Heart right ventricle (tissue), 16 donors: ENCODE data around the gene CAPSL. TPM values are rescaled to one million over a fixed set of nuclear protein-coding genes. Genes with fewer than 3 reads are reported as not detected.

Source experiments
- ATAC-seq, 8 donors: fragments of 200-7000 bp; cut with Tn5 transposase; one replicate each; pipeline ENCODE4 v1.9.1; 2020; ENCODE audit warnings: mild to moderate bottlenecking in 8 of 8, moderate library complexity in 8 of 8, moderate number of reproducible peaks in 1 of 8
- DNase-seq, 2 donors: peaks; one replicate each; pipeline ENCODE4 v3.0.0-alpha.2; 2020
- H3K27ac ChIP-seq, 10 donors: fragments of 200-600 bp; sonication (generic) in 2 of 10; one replicate each; pipeline versions ENCODE4 v1.5.0 to v1.8.0; 2020 to 2022; ENCODE audit warnings: mild to moderate bottlenecking in 3 of 10
- H3K27me3 ChIP-seq, 7 donors: fragments of 200-600 bp; one replicate each; pipeline ENCODE4 v1.8.0; 2021 to 2022; ENCODE audit warnings: mild to moderate bottlenecking in 2 of 7
- H3K36me3 ChIP-seq, 9 donors: fragments of 200-600 bp; sonication (generic) in 1 of 9; one replicate each; pipeline versions ENCODE4 v1.5.0 to v1.8.0; 2020 to 2022; ENCODE audit warnings: mild to moderate bottlenecking in 2 of 9
- H3K4me1 ChIP-seq, 9 donors: fragments of 200-600 bp; sonication (generic) in 1 of 9; one replicate each; pipeline versions ENCODE4 v1.5.0 to v1.8.0; 2020 to 2022; ENCODE audit warnings: mild to moderate bottlenecking in 4 of 9
- H3K4me3 ChIP-seq, 10 donors: fragments of 200-600 bp; sonication (generic) in 2 of 10; one replicate each; pipeline versions ENCODE4 v1.5.0 to v1.8.0; 2020 to 2022; ENCODE audit warnings: mild to moderate bottlenecking in 7 of 10, moderate library complexity in 2 of 10
- H3K9me3 ChIP-seq, 11 donors: fragments of 200-600 bp in 10 of 11; sonication (generic) in 2 of 11; one replicate each; pipeline versions ENCODE4 v1.5.0 to v1.8.0; 2013 to 2022; ENCODE audit warnings: mild to moderate bottlenecking in 2 of 11, control low read depth in 1 of 11, moderate library complexity in 1 of 11
- WGBS, 2 donors: extraction: QIAGEN DNeasy Blood & Tissue Kit; methylation state at CpG; one replicate each; pipeline ENCODE4 v1.1.7; 2013; ENCODE audit warnings: inconsistent platforms in 1 of 2; 5-methylcytosine and 5-hydroxymethylcytosine counted together
- intact Hi-C, 10 donors: fragments of 100-400 bp; cut with DNase I; formaldehyde crosslinking; loops; one replicate each; pipeline versions ENCODE4 v1.11.1 to v1.14.2; 2022
- polyA plus RNA-seq, 2 donors: library from polyadenylated mRNA; stranded (reverse); fragments of 200-250 nt; gene quantifications; one replicate each; pipeline ENCODE4 v1.2.3, GENCODE V29; 2013
- total RNA-seq, 10 donors: library from RNA; stranded (reverse); fragmentation: NEBNext Ultra II Directional in 3 of 10; extraction: Animal tissue kit (Norgen Biotek cat#: 25700) in 3 of 10; gene quantifications; one replicate each; pipeline versions ENCODE4 v1.2.1 to v1.2.4, GENCODE V29; 2021 to 2023
- TF ChIP-seq, protein P1 (sequence below), 9 donors: fragments of 200-600 bp; sonication (generic) in 2 of 9; IDR thresholded peaks; one replicate each; pipeline versions ENCODE4 v1.5.0 to v1.8.0; 2021 to 2022; ENCODE audit warnings: antibody characterized with exemption in 9 of 9, mild to moderate bottlenecking in 5 of 9, moderate library complexity in 1 of 9
- donor health status: Arrhythmogenic right ventricular cardiomyopathy.
- donor health status: ischemic (EF 13 %, LVEDD 7.1; RV severe dilation, severe dysfunction).
- donor health status: healthy with polysubstance abuse.
- donor health status: DM: no; HTN: yes; CAD: no.
- donor health status: DM: no; HTN: no; CAD: no.
- donor health status: ischemic (EF 25% LVEDD 6.9; RV normal size, moderate dysfunction).
- donor health status: ischemic (EF 25% LVEDD 5.7; RV mildly dilated, moderate dysfunction).
- donor health status: healthy.
- donor health status: DM: yes; HTN: yes; CAD: no.
- donor health status: Ischemic cardiomyopathy.
- donor health status: ischemic (EF 35%, LVEDD 5.7; RV mildly dilated, moderate dysfunction).
- donor health status: nonischemic (EF 11% LVEDD 7.7; RV severe dilation, severe dysfunction).
- donor health status: DM: yes; HTN: yes; CAD: no.
- donor health status: PGD.
- donor health status: ischemic (EF 29% LVEDD 5.4; RV normal size, mild dysfunction).
- donor health status: nonischemic (EF 23%, LVEDD 6.1; RV moderate dilation, normal function).

The CAPSL gene
- total and polyA plus RNA-seq, 12 donors, result not detected

DNA sequence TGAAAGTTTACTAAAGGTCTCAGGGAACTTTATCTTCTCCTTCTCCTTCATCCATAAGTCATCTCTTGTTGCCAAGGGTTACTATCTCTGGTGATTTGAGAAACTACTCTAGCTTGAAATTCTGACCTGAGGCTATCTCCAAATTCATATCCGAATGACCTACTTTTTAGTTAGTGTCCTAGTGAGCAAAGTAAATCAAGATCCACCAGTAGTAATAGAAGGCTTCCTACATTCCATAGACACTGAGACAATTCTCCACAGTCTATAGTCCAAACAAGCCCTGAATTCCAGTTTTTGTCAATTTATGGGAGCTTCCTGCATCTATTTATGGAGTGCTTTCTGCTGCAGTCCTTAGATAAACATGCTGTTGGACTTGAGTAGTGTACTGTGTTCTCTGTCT is 76.7 kb downstream of the CAPSL start:
- ATAC-seq, result no peak
- TF ChIP-seq, protein P1, sequence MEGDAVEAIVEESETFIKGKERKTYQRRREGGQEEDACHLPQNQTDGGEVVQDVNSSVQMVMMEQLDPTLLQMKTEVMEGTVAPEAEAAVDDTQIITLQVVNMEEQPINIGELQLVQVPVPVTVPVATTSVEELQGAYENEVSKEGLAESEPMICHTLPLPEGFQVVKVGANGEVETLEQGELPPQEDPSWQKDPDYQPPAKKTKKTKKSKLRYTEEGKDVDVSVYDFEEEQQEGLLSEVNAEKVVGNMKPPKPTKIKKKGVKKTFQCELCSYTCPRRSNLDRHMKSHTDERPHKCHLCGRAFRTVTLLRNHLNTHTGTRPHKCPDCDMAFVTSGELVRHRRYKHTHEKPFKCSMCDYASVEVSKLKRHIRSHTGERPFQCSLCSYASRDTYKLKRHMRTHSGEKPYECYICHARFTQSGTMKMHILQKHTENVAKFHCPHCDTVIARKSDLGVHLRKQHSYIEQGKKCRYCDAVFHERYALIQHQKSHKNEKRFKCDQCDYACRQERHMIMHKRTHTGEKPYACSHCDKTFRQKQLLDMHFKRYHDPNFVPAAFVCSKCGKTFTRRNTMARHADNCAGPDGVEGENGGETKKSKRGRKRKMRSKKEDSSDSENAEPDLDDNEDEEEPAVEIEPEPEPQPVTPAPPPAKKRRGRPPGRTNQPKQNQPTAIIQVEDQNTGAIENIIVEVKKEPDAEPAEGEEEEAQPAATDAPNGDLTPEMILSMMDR (IDR thresholded peaks at IDR 0.05), result no peak
- 59 to 84% methylated on average over 1 of the region's 1 CpG for WGBS, 2 donors

DNA sequence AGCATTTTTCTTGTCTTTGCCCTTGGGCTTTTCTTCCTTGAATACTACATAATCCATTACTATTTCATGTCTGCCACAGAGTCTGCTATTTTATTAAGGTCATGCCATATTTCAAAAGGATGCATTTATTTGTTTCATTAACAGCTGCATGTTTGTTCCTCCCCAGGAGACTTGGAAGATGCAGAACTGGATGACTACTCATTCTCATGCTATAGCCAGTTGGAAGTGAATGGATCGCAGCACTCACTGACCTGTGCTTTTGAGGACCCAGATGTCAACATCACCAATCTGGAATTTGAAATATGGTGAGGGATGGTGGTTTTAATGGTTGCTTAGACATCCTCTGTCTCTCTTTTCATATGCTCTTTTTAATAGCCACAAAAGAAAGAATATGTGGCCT is 77.7 kb downstream of the CAPSL start:
- DNase-seq (no peak), ATAC-seq (no peak)
- intact Hi-C loops, result no loop called here
- peak overlapping the region in 1 of 10 donors; percentile 46 for H3K4me3 ChIP-seq
- peaks cover 0 to 7% (median 0%) of the 10 kb centered on the region in 7 donors for H3K27me3 ChIP-seq
- TF ChIP-seq, protein P1 (IDR thresholded peaks at IDR 0.05), result no peak
- peaks cover 0 to 33% (median 0%) of the 10 kb centered on the region in 9 donors for H3K36me3 ChIP-seq
- H3K9me3 ChIP-seq, result peaks cover 0 to 8% (median 0%) of the 10 kb centered on the region in 11 donors
- no peak overlapping the region for H3K27ac ChIP-seq
- peaks cover 0 to 21% (median 0%) of the 10 kb centered on the region in 9 donors for H3K4me1 ChIP-seq
- 85 to 89% methylated on average over 1 of the region's 1 CpG for WGBS, 2 donors

More for the DNA sequence above, 76.7 kb downstream of the CAPSL start:
- DNase-seq, result no peak
- peaks cover 0 to 11% (median 0%) of the 10 kb centered on the region in 9 donors for H3K4me1 ChIP-seq
- peaks cover 0 to 33% (median 0%) of the 10 kb centered on the region in 9 donors for H3K36me3 ChIP-seq
- H3K27ac ChIP-seq, result no peak overlapping the region
- H3K27me3 ChIP-seq, result peaks cover 0 to 4% (median 0%) of the 10 kb centered on the region in 7 donors
- peaks cover 0 to 8% (median 0%) of the 10 kb centered on the region in 11 donors for H3K9me3 ChIP-seq
- H3K4me3 ChIP-seq, result peak overlapping the region in 1 of 10 donors; percentile 16
- intact Hi-C loops, result no loop called here

DNA sequence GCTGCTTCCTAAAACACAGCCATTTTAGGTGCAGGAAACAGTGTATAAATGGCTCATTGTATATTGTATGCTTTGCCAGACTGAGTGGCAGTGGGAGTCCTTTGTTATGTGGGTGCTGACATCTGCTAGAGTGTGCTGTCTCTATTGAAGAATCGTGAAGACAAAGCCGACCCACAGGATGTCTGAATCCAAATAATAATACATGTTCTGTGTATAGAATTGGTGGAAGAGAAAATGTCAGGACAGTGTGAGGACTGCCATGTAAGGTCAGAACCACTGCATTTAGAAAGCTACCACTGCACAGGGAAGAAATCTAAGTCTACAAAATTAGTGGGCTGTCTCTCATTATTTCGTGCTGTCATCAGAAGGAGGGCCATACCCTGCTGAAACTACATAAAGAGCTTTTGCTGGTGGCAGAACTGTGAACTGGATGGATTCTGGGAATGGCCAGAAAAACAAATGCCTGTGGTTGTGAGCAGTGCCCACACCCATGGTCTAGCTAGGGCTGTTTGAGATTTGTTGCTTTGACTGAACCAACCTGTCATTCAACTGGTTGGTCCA is 79.2 kb downstream of the CAPSL start:
- WGBS, 2 donors, result 41 to 47% methylated on average over 3 of the region's 3 CpGs

DNA sequence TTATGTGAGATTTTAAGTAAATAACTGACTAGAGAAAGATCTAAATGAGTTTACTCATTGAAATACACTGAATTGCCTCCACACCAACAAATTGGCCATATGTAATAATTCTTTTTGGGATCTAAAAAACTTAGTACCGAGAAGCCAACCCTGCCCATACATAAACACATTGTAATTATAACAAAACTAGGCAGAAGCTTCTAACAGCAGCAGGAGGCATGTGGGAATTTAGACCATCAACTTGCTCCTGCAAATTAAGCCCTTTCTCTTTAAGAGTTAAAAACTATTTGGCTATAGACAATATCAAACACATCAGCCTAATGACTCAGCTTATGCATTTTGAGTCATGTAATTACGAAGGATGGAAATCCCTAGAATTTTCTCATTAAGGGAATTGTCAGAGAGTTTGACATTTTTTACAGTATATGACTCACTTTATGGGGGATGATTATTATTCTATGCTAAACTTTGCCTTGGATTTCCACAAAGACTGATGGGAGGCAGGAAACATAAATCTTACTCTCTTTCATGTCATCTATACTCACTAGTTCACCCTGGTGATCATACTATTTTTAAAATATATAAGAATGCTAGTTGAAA is 80.7 kb downstream of the CAPSL start:
- intact Hi-C loops, result no loop called here
- H3K36me3 ChIP-seq, result peaks cover 0 to 15% (median 0%) of the 10 kb centered on the region in 9 donors
- no peak for DNase-seq
- no peaks in the 10 kb centered on the region for H3K9me3 ChIP-seq
- peaks cover 0 to 48% (median 0%) of the 10 kb centered on the region in 9 donors for H3K4me1 ChIP-seq
- peak overlapping the region in 1 of 10 donors; percentile 78 for H3K27ac ChIP-seq
- TF ChIP-seq, protein P1 (IDR thresholded peaks at IDR 0.05), result no peak
- H3K27me3 ChIP-seq, result peaks cover 0 to 7% (median 0%) of the 10 kb centered on the region in 7 donors
- no peak for ATAC-seq
- 60 to 80% methylated on average over 2 of the region's 2 CpGs for WGBS, 2 donors
- peak overlapping the region in 1 of 10 donors; percentile 46 for H3K4me3 ChIP-seq

More for the DNA sequence above, 79.2 kb downstream of the CAPSL start:
- H3K9me3 ChIP-seq, result peaks cover 0 to 1% (median 0%) of the 10 kb centered on the region in 11 donors
- peaks cover 0 to 33% (median 0%) of the 10 kb centered on the region in 9 donors for H3K4me1 ChIP-seq
- TF ChIP-seq, protein P1 (IDR thresholded peaks at IDR 0.05), result no peak
- peak overlapping the region in 1 of 10 donors; percentile 78 for H3K27ac ChIP-seq
- DNase-seq (no peak), ATAC-seq (peak in 1 of 8 donors; percentile 25)
- peaks cover 0 to 26% (median 0%) of the 10 kb centered on the region in 9 donors for H3K36me3 ChIP-seq
- peaks cover 0 to 7% (median 0%) of the 10 kb centered on the region in 7 donors for H3K27me3 ChIP-seq
- peak overlapping the region in 1 of 10 donors; percentile 46 for H3K4me3 ChIP-seq
- intact Hi-C loops, result no loop called here
